ENCODE measurements around the gene NUDT16L1.
A peak's percentile ranks its signal among the peaks of the same experiment; 100 is the strongest.

NUDT16L1 gene

GRCh38 chr16:4683255-4684057 is 9.9 kb upstream of the NUDT16L1 start:
- no peak for DNase-seq (ENCODE audit: low spot score)

- no peak for DNase-seq (ENCODE audit: low spot score)
Observed at GRCh38 chr16:4684058-4684715, 9.2 kb upstream of the NUDT16L1 start.

- no peak for DNase-seq (ENCODE audit: low spot score)
Observed at GRCh38 chr16:4684763-4685162, 8.6 kb upstream of the NUDT16L1 start.

GRCh38 chr16:4685292-4685691 is 8.1 kb upstream of the NUDT16L1 start:
- DNase-seq (ENCODE audit: low spot score), result no peak

- no peak for DNase-seq (ENCODE audit: low spot score)
Observed at GRCh38 chr16:4685776-4686496, 7.4 kb upstream of the NUDT16L1 start.

GRCh38 chr16:4686497-4687210 is 6.7 kb upstream of the NUDT16L1 start:
- no peak for DNase-seq (ENCODE audit: low spot score)

- no peak for DNase-seq (ENCODE audit: low spot score)
Observed at GRCh38 chr16:4687416-4687815, 5.9 kb upstream of the NUDT16L1 start.

- no peak for DNase-seq (ENCODE audit: low spot score)
Observed at GRCh38 chr16:4687946-4688673, 5.3 kb upstream of the NUDT16L1 start.

GRCh38 chr16:4688674-4689045 is 4.7 kb upstream of the NUDT16L1 start:
- no peak for DNase-seq (ENCODE audit: low spot score)

- no peak for DNase-seq (ENCODE audit: low spot score)
Observed at GRCh38 chr16:4689091-4689671, 4.2 kb upstream of the NUDT16L1 start.

- DNase-seq (ENCODE audit: low spot score), result no peak
Observed at GRCh38 chr16:4689864-4690704, 3.3 kb upstream of the NUDT16L1 start.

GRCh38 chr16:4690946-4691665 is 2.3 kb upstream of the NUDT16L1 start:
- DNase-seq (ENCODE audit: low spot score), result no peak

- no peak for DNase-seq (ENCODE audit: low spot score)
Observed at GRCh38 chr16:4691666-4692412, 1.5 kb upstream of the NUDT16L1 start.

GRCh38 chr16:4692460-4693295 is 684 bp upstream of the NUDT16L1 start:
- DNase-seq (ENCODE audit: low spot score), result peak; percentile 22

GRCh38 chr16:4693956-4694641 is 737 bp downstream of the NUDT16L1 start:
- peak; percentile 68 for DNase-seq (ENCODE audit: low spot score)

- DNase-seq (ENCODE audit: low spot score), result peak; percentile 49
Observed at GRCh38 chr16:4694642-4695451, 1.5 kb downstream of the NUDT16L1 start.
